DMS153 (cell line): ENCODE data around the gene GGT6.
"Not testable (repeated sequence)": the region's sequence is repeated elsewhere in the genome, so short reads cannot be mapped to it uniquely, and the experiment has no call there.

Experiments
- DNase-seq: peaks from one replicate; lab custom pipeline; 2025; lab: John Stamatoyannopoulos, UW

GGT6 gene, protein sequence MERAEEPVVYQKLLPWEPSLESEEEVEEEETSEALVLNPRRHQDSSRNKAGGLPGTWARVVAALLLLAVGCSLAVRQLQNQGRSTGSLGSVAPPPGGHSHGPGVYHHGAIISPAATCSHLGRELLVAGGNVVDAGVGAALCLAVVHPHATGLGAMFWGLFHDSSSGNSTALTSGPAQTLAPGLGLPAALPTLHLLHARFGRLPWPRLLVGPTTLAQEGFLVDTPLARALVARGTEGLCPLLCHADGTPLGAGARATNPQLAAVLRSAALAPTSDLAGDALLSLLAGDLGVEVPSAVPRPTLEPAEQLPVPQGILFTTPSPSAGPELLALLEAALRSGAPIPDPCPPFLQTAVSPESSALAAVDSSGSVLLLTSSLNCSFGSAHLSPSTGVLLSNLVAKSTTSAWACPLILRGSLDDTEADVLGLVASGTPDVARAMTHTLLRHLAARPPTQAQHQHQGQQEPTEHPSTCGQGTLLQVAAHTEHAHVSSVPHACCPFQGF

DNA sequence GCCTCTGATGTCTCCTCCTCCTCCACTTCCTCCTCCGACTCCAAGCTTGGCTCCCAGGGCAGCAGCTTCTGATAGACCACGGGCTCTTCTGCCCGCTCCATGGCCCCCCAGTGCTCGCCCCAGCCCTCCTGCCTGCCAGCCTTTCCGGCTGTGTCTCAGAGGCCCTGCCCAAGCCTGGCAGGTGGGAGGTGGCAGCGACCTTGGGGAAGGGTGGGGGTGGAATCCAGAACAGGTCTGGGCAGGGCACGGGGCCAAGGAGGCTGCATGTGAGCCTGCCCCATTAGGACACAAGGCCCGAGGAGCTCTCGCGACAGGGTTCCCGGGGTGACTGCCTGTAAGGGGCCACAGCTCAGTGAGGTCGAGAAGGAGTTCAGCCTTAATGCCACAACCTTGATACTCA lies at the start of gene GGT6:
Gene GGT6, minus strand, starts transcription at position 157 of the 400 bp plus-strand sequence. Its CDS starts 56 bp downstream, at position 101.
- no peak for DNase-seq

DNA sequence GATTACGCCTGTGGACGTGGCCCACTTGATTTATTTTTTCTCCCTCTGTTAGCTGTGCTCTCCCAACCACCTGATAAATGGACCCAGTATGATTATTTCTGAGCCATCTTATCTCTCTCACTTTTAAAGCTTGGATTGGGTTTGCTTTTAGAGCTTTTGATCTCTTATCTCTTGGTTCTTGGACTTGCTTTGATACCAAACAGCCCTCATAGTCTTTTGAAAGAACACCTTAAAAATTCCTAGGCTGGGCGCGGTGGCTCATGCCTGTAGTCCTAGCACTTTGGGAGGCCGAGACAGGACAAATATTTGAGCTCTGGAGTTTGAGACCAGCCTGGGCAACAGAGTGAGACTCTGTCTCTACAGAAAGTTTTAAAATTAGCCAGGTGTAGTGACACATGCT lies 49.8 kb upstream of the GGT6 start:
- DNase-seq = no peak

DNA sequence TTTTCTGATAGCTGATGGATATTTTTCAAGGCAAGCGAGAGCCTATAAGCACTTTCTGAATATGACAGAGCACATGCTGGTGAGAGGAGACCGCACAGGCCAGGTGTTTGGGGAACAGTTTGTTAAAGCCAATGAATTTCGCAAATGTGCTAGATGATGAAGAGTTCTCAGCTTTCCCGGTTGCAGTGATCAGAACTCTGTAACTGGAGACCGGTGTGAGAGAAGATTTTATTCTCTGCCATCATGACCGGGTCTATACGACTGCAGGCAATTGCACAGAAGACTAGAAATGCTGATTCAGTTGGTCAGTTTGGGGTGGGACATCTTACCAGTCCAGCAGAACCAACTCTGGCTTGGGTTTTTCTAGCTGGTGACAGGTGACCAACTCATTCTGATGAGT lies 49.4 kb upstream of the GGT6 start:
- no peak for DNase-seq

DNA sequence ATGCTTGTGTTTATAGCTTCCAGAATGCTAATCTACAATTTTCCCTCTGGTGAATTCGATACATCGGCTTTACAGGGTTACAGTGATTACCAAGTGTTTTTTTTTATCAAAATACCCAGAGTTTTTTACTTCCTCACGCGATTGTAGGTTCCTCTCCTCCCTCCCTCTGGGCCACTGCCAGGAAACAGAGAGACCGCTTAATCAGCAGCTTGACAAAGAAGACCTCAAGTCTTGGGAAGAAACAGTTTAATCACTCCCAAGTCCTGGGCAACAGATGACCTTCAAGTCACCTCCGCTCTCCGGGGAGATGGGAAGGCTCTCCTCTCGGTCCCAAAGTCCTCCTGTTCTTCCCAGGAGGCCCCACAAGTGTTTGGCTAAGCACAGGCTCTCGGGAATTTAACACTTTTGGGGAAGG lies 47.4 kb upstream of the GGT6 start:
- DNase-seq = no peak

DNA sequence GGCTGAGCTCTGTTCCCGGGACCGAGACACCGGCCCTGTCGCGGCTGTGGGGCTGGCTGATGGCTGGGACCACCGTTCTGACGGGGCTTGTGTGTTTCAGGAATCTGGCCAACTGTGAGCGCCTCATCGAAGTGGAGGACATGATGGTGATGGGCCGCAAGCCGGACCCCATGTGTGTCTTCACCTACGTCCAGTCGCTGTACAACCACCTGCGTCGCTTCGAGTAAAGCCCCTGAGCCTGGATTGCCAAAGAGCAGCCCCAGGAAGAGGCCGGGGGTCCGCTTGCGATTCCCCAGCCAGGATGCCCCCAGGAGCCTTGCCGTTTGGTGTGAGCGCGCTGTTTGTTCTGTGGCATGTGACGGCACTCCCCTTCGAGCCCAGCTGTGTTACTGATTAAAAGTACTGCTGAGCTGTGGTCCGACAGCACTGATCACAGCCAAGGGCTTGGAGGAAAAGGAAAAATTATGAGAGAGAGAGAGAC lies 46.9 kb upstream of the GGT6 start:
- no peak for DNase-seq

DNA sequence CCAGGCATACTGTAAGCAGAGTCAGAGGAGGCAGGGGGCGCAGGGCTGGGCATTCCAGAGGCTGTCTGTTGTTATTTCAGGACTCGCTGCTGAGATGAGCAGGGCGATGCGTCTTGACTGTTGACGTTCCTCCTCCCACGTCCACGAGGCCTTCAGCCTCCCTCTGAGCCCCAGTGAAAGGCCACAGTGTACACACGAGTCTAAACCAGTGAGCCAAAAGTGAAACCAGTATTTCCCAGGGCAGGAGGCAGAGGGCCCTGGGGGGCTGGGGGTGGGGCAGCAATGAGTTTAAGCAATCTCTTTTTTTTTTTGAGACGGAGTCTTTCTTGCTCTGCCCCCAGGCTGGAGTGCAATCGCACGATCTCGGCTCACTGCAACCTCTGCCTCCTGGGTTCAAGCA lies 45.4 kb upstream of the GGT6 start:
- no peak for DNase-seq

DNA sequence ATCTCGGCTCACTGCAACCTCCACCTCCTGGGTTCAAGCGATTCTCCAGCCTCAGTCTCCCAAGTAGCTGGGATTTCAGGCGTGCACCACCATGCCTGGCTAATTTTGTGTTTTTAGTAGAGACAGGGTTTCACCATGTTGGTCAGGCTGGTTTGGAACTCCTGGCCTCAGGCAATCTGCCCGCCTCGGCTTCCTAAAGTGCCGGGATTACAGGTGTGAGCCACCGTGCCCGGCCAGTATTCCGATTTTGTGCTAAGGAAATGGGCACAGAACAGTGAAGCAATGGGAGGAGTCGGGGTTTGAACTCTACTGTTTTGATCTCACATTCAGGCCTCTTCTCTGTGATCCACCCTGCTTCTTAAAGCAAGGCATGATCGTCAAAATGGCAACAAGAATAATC lies 44.4 kb upstream of the GGT6 start:
- DNase-seq = not testable (repeated sequence)

DNA sequence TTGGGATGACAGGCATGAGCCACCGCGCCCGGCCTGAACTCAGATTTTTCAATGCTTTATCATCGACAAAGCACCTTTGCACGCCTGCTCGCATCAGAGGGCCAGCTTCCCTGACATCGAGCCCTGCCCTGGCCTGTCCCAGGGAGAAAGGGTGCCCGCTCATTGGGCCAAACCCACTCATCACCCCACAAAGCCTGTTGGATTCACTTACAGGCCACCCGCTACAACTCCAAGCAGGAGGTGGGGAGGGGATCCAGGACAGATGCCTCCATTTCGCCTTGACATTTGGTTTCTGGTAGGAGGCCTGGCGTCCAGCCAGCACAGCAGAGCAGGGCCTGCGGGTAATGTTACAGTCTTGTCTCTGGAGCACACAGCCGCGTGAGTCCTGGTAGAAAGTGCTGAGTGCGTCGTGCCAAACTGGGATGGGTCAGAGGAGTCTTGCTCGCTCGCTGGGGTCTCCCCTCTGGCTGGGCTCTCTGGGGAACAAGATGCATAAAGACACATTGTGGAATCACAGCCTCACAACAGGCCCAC lies 43.8 kb upstream of the GGT6 start:
- DNase-seq = no peak

DNA sequence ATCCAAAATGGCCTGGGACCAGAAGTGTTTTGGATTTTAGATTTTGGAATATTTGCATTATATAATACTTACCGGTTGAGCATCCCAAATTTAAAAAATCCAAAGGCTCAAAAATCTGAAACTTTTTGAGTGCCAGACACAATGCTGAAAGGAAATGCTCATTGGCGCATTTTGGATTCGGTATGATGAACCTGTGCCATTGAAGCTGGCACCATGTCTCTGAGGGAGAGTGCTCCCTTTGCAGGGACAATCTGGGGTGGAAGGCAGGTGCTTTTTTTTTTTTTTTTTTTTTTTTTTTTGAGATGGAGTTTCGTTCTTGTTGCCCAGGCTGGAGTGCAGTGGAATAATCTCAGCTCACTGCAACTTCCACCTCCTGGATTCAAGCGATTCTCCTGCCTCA lies 41.7 kb upstream of the GGT6 start:
- DNase-seq = no peak

DNA sequence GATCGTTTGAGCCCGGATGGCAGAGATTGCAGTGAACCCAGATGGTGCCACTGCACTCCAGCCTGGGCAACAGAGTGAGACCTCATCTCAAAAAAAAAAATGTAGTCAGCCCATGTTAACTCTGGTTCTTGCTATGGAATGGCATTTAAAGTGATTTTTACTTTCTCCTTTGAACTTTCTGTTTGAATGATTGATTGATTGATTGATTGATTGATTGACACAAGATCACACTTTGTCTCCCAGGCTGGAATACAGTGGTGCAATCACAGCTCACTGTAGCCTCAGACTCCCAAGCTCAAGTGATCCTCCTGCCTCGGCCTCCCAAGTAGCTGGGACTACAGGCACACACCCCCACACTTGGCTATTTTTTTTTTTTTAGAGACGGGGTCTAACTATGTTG lies 40.9 kb upstream of the GGT6 start:
- no peak for DNase-seq

DNA sequence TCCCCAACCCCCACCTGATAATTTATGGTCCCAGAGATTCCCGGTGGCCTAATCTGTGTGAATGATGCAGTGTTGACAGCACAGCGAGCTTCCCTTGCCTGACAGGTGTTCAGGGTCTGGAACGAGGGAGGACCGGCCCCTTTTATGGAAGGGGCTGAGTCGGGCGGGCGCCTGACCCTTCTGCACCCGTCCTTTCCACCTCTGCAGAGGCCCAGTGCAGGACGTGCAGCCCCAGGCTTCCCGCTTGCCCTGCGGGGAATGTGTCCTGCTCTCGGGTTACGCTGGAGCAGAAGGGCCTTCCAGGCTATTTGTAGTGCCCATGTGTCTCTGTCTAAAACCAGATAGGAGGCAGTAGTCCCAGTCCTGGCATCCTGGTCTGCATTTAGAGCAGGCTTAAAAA lies 40.2 kb upstream of the GGT6 start:
- no peak for DNase-seq

DNA sequence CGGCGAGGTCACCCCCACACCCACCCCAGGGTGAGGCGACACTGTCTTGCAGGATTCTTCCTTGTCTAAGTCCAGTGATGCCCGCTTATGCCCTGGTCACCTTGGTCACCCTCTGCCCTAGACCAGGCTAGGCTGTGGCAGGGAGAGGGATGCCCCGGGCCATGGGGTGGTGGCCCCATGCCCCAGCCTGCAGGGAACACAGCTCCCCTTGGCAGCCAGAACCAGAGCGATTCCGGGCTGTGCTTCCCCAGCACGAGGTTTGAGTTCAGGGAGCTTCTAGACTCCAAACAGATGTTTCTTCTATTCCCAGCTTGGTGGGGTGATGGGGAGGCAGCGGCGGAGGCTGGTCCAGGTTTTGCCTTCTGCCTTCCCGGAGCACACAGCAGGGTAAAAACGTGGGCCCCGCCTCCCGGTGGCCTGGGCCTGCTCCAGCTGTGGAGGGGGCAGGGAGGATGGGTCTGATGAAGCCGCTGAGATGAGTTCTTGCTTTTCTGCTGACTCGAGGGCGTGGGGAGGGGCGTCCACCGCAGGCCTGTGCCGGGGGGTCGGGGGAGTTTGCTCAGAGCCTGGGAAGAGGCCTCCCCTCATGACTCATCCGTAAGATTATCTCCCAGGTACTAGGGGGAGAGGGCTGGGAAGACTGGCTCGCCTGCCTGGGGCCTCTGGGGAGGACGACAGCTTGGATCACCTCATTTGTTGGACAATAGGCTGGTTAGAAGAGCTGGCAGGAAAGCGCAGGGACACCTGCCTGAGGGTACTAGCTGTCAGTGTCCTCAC lies 39.3 kb upstream of the GGT6 start:
- no peak for DNase-seq

DNA sequence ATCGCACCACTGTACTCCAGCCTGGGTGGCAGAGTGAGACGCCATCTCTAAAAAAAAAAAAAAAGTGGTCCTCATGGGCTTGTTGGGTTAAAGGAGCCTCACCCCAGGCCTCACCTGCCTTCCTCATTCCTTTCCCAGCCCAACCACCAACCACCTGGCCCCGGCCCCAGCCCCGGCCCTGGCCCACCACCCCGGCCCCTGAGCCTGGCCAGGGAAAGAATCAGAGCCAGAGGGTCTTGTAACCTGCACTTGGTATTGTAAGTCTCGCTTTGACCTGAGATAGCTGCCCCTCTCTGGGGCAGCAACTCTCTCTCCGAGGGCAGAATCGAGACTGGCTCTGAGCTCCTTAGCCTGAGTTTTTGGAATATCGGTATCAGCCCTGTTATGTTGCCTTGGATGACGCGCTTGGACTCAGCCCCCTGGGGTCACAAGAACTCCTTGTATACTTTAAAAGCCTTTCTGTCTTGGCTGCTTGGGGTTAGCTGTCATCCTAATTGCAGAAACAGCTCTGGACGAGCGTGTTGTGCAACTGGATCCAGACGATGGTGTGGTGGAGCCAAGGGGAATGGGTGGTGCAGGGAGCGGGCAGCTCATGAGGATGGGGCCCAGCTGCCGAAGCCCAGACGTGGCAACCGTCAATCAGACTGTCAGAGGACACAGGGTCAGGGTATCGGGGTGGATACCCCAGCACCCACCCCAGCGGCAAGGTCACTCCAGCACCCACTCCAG lies 38.6 kb upstream of the GGT6 start:
- no peak for DNase-seq

DNA sequence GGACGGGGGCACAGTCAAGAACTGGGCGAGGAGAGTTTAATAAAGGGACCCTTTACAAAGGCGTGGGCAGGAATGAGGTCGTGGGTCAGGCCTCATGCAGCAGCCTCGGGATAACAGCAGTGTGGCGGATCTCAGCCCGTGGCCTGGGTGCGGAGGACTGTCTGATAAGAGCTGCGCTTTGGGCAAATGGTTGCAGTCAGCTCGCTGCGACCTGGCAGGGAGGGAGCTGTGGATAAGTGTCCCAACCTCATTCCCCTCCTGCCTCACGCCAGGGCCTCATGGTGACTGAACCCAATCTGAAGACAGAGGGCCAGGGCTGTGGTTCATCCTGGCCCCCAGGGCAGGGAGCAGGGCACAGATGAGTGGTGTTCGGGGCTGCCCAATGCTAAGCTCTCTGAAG lies 37.6 kb upstream of the GGT6 start:
- DNase-seq = no peak

DNA sequence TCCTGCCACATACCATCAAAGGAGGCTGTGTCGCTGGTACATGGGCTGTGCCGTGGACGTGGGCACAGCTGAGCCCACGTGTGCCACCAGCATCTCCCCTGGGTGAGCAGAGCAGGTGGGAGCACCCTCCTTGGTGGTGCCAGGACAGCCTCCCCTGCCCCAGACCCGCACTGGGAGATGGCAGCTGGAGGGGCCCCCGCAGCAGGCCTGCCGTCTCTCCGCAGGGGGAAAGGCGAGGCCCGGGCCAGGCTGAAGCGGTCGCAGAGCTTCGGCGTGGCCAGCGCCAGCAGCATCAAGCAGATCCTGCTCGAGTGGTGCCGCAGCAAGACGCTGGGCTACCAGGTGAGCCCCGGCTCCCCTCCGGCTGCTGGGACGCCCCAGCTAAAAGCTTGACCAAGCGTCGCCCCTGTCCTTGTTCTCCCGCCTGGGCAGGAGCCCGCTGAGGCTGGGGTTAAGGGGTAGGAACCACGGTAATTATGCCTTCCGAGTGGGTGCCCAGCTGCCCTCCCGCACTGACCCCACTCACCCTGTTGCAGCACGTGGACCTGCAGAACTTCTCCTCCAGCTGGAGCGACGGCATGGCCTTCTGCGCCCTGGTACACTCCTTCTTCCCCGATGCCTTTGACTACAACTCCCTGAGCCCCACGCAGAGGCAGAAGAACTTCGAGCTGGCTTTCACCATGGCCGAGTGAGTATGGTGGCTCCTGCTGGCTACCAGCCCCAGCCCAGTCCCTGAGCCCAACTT lies 36.4 kb upstream of the GGT6 start:
- no peak for DNase-seq

DNA sequence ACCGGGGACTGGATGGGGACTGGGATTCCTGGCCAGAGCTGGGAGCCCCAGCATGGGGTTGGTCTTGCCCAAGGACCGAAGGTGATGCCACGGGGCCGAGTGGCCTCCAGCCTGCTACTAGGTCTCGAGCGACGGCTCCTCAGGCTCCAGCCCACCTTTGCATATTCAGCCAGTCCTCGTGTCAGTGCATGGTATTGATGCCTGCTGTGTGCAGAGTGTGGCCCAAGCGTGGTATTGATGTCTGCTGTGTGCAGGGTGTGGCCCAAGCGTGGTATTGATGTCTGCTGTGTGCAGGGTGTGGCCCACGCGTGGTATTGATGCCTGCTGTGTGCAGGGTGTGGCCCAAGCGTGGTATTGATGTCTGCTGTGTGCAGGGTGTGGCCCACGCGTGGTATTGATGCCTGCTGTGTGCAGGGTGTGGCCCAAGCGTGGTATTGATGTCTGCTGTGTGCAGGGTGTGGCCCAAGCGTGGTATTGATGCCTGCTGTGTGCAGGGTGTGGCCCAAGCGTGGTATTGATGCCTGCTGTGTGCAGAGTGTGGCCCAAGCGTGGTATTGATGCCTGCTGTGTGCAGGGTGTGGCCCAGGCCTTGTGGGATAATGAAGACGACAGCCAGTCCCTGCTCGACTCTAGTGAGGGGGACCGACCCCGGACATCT lies 35.4 kb upstream of the GGT6 start:
- DNase-seq = not testable (repeated sequence)

DNA sequence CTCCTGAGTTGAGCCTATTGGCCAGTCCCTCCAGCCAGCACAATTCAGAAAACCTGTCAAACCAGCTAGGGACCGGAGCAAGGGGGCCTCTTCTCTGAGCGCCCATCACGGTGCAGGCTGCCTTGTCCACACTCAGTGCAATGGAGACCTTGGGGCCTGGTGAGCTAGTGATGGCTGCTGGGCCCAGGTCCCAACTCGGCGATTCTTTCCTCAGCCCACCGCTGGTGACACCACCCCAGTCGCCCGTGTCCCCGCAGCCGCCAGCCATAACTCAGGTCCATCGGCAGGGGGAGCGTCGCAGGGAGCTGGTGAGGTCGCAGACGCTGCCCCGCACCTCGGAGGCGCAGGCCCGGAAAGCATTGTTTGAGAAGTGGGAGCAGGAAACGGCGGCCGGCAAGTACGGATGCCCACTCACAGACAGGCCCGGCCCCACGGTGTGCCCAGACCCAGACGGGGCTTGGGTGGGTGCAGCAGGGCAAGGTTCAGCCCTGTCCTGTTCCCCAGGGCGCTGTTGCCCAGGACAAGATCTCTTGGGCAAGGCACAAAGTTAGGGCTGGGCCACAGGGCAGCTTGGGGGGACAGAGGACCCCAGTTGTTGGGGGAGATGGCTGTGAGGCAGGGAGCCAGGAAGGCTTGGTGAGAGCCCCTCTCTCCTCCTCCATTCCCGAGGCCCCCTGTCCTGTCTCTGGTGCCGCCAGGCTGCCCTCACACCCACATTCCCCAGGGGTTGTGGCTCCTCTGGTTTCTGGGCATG lies 34.7 kb upstream of the GGT6 start:
- no peak for DNase-seq

DNA sequence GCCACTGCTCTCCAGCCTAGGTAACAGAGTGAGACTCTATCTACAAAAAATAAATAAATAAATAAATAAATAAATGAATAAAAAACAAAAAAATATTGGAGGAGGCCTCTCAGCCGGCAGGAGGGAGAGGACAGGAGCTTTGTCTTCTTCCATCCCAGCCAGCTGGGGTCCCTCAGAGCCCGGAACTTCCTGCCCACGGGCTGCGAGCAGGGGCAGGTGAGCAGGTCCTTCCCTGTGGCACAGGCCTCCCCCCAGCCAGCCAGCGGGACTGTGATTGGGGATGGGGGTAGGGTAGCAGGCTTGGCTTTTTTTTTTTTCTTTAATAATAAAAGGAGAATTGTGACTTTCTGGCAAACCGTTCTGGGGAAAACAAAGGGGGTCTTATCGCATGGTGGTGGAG lies 34.0 kb upstream of the GGT6 start:
- no peak for DNase-seq

DNA sequence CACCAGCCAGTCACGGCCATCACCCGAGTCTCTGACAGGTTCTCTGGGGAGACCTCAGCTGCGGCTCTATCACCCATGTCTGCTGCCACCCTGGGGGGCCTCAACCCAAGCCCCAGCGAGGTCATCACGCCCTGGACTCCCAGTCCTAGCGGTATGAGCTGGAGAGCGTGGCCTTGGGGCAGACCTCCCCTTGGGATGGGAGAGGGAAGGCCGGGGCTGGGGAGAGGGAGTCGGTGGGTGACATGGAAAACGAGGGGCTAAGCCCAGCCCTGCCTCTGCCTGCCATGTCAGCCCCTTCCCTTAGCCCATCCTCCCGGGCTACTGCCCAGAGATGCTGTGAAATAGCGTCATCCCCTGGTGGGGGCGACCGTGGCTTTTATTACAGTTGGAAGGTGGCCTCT lies 32.6 kb upstream of the GGT6 start:
- no peak for DNase-seq
